GM19455 (cell line): ENCODE data around the gene CABP2.
"Not testable (repeated sequence)": the region's sequence is repeated elsewhere in the genome, so short reads cannot be mapped to it uniquely, and the experiment has no call there.

ENCODE experiments used
- ATAC-seq: cut with Tn5 transposase; IDR thresholded peaks from one replicate; pipeline ENCODE4 v1.9.1; 2021; ENCODE audit not compliant: unreplicated experiment

CABP2 gene

GRCh38 chr11:67522844-67523555 is at the start of gene CABP2:
CABP2 (minus strand) TSS chr11:67523446; CDS start chr11:67523326, 120 bp downstream.
- ATAC-seq, result no peak

GRCh38 chr11:67572747-67573419 is 49.6 kb upstream of the CABP2 start:
- ATAC-seq, result no peak

- ATAC-seq, result no peak
Measured at GRCh38 chr11:67572305-67572704, 49.1 kb upstream of the CABP2 start.

GRCh38 chr11:67571443-67571842 is 48.2 kb upstream of the CABP2 start:
- ATAC-seq, result no peak

- no peak for ATAC-seq
Measured at GRCh38 chr11:67564230-67564629, 41.0 kb upstream of the CABP2 start.

- ATAC-seq, result not testable (repeated sequence)
Measured at GRCh38 chr11:67563705-67564114, 40.5 kb upstream of the CABP2 start.

- no peak for ATAC-seq
Measured at GRCh38 chr11:67562963-67563704, 39.9 kb upstream of the CABP2 start.

GRCh38 chr11:67561971-67562619 is 38.8 kb upstream of the CABP2 start:
- ATAC-seq, result no peak

GRCh38 chr11:67558084-67558772 is 35.0 kb upstream of the CABP2 start:
- ATAC-seq, result no peak

GRCh38 chr11:67556244-67556643 is 33.0 kb upstream of the CABP2 start:
- no peak for ATAC-seq

GRCh38 chr11:67551697-67552096 is 28.5 kb upstream of the CABP2 start:
- ATAC-seq, result not testable (repeated sequence)

GRCh38 chr11:67551127-67551526 is 27.9 kb upstream of the CABP2 start:
- no peak for ATAC-seq

GRCh38 chr11:67548555-67549110 is 25.4 kb upstream of the CABP2 start:
- no peak for ATAC-seq

- ATAC-seq, result not testable (repeated sequence)
Measured at GRCh38 chr11:67548112-67548511, 24.9 kb upstream of the CABP2 start.

GRCh38 chr11:67545280-67545679 is 22.0 kb upstream of the CABP2 start:
- ATAC-seq, result no peak

- ATAC-seq, result no peak
Measured at GRCh38 chr11:67544616-67545242, 21.5 kb upstream of the CABP2 start.

GRCh38 chr11:67543585-67543984 is 20.3 kb upstream of the CABP2 start:
- no peak for ATAC-seq

- ATAC-seq, result no peak
Measured at GRCh38 chr11:67542971-67543370, 19.7 kb upstream of the CABP2 start.

GRCh38 chr11:67542169-67542568 is 18.9 kb upstream of the CABP2 start:
- ATAC-seq, result no peak

GRCh38 chr11:67541198-67541597 is 18.0 kb upstream of the CABP2 start:
- ATAC-seq, result no peak
